Heart left ventricle (tissue), 16 donors: ENCODE data around the gene SLC23A2. TPM values are rescaled to one million over a fixed set of nuclear protein-coding genes. Genes with fewer than 3 reads are reported as not detected.

ENCODE experiments used
- ATAC-seq, 4 donors: fragments of 200-7000 bp; cut with Tn5 transposase; one replicate each; pipeline ENCODE4 v1.9.1; 2020 to 2022; ENCODE audit warnings: moderate library complexity in 4 of 4, mild to moderate bottlenecking in 3 of 4, moderate number of reproducible peaks in 1 of 4
- DNase-seq, 5 donors: peaks; one replicate each; pipeline ENCODE4 v3.0.0-alpha.2; 2020
- H3K27ac ChIP-seq, 12 donors: fragments of 200-600 bp; sonication (generic) in 4 of 12; one replicate each; pipeline versions ENCODE4 v1.5.0 to v1.8.0; 2016 to 2022; ENCODE audit warnings: mild to moderate bottlenecking in 2 of 12
- H3K27me3 ChIP-seq, 9 donors: fragments of 200-600 bp; sonication (generic) in 2 of 9; one replicate each; pipeline versions ENCODE4 v1.5.1 to v1.8.0; 2016 to 2022; ENCODE audit warnings: mild to moderate bottlenecking in 3 of 9
- H3K36me3 ChIP-seq, 9 donors: fragments of 200-600 bp; sonication (generic) in 2 of 9; one replicate each; pipeline versions ENCODE4 v1.5.0 to v1.8.0; 2018 to 2022; ENCODE audit warnings: mild to moderate bottlenecking in 2 of 9
- H3K4me1 ChIP-seq, 12 donors: fragments of 200-600 bp; sonication (generic) in 4 of 12; one replicate each; pipeline versions ENCODE4 v1.5.0 to v1.8.0; 2016 to 2022; ENCODE audit warnings: mild to moderate bottlenecking in 3 of 12
- H3K4me3 ChIP-seq, 12 donors: fragments of 200-600 bp; sonication (generic) in 4 of 12; one replicate each; pipeline versions ENCODE4 v1.5.0 to v1.8.0; 2017 to 2022; ENCODE audit warnings: mild to moderate bottlenecking in 9 of 12, moderate library complexity in 4 of 12
- H3K9me3 ChIP-seq, 12 donors: fragments of 200-600 bp; sonication (generic) in 4 of 12; one replicate each; pipeline versions ENCODE4 v1.5.0 to v1.8.0; 2016 to 2022; ENCODE audit warnings: mild to moderate bottlenecking in 1 of 12
- POLR2A ChIP-seq, 2 donors: fragments of 450-650 bp; IDR thresholded peaks; one replicate each; pipeline ENCODE4 v1.6.1; 2017; ENCODE audit warnings: antibody characterized with exemption in 2 of 2, mild to moderate bottlenecking in 2 of 2, moderate library complexity in 2 of 2
- WGBS, 4 donors: extraction: QIAGEN DNeasy Blood & Tissue Kit in 2 of 4; methylation state at CpG; one replicate each; pipeline versions ENCODE4 v1.1.5 to v1.1.7; 2013 to 2018; 5-methylcytosine and 5-hydroxymethylcytosine counted together
- intact Hi-C, 10 donors: fragments of 100-400 bp; cut with DNase I; formaldehyde crosslinking; loops; one replicate each; pipeline versions ENCODE4 v1.11.1 to v1.14.2; 2022
- polyA plus RNA-seq, 2 donors: library from polyadenylated mRNA; stranded (reverse); fragments of 200-250 nt; gene quantifications; one replicate each; pipeline ENCODE4 v1.2.3, GENCODE V29; 2013
- total RNA-seq, 9 donors: library from RNA; depleted of rRNA in 2 of 9; stranded (reverse); fragments of >200 nt in 2 of 9; fragmentation: NEBNext Ultra II Directional in 3 of 9; extraction: Animal tissue kit (Norgen Biotek cat#: 25700) in 3 of 9; gene quantifications; one replicate each; pipeline versions ENCODE4 v1.1.0 to v1.2.4, GENCODE V29; 2016 to 2023
- TF ChIP-seq, protein P1 (sequence below), 12 donors: fragments of 200-600 bp; sonication (generic) in 4 of 12; IDR thresholded peaks; one replicate each; pipeline versions ENCODE4 v1.5.0 to v1.8.0; 2018 to 2022; ENCODE audit warnings: antibody characterized with exemption in 12 of 12, mild to moderate bottlenecking in 5 of 12
- donor health status: ischemic (EF 13 %, LVEDD 7.1; RV severe dilation, severe dysfunction).
- donor health status: healthy with polysubstance abuse.
- donor health status: DM: no; HTN: yes; CAD: no.
- donor health status: DM: no; HTN: no; CAD: no.
- donor health status: ischemic (EF 25% LVEDD 6.9; RV normal size, moderate dysfunction).
- donor health status: ischemic (EF 25% LVEDD 5.7; RV mildly dilated, moderate dysfunction).
- donor health status: healthy.
- donor health status: DM: yes; HTN: yes; CAD: no.
- donor health status: ischemic (EF 35%, LVEDD 5.7; RV mildly dilated, moderate dysfunction).
- donor health status: nonischemic (EF 11% LVEDD 7.7; RV severe dilation, severe dysfunction).
- donor health status: DM: yes; HTN: yes; CAD: no.
- donor health status: PGD.
- donor health status: ischemic (EF 29% LVEDD 5.4; RV normal size, mild dysfunction).
- donor health status: nonischemic (EF 23%, LVEDD 6.1; RV moderate dilation, normal function).

Gene SLC23A2
- total and polyA plus RNA-seq, 11 donors = 3.0 to 18.7 (median 8.1) TPM

DNA sequence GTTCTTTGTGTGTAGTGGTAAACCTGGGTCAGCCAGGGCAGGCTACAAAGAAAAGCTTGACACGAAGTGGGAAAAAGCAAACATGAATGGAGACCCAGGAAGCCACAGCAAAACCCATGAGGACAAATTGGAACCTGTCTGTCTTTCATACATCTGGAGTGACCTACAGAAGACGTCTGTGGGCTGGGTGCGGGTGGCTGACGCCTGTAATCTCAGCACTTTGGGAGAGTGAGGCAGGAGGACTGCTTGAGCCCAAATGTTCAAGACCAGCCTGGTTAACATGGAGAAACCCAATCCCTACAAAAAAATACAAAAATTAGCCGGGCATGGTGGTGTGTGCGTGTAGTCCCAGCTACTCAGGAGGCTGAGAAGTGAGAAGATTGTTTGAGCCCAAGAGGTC lies 164.8 kb downstream of the SLC23A2 start:
- H3K27ac ChIP-seq = no peak overlapping the region

DNA sequence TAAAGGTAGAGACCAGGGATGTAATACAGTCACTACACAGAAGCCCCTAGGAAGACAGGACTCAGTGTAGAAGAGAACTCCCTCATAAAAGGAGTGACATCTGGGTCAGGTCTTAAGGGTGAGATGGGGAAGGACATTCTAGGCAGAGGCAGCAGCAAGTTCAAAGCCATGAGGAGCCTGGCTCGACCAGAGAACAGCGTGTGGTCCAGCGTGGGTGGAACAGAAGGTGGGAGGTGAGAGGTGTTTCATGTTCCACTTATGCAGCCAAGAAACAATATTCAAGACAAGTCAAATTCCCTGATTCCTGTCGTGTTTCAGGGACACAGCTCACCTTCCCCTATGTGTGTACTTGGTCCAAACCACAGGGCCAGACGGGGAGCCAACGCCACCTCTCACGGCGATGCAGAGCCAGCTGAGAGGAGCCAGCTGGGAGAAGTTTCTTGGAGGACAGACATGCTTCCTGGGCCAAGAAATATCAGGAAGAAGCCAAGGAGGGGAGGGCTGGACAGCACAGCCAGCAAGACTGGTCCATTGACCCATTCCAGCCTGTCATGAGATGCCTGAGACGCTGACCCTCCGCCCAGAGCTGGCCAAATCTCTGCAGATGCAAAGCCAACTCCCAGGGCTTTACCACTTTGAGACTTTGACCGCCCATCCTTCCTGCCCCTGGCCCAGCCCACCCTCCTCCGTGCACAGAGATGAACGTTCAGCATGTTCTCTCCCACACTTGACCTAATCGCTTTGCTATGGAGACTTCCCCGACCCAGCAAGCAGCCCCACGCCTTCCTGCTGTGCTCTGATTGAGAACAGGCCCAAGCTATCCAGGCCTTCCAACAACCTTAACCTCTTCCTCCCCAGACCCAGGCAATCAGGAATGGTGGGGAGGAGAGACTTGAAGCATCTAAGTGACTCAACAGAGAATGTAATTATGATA lies 165.8 kb downstream of the SLC23A2 start:
- Histone ChIP-seq H3K4me3 (no peak overlapping the region), H3K9me3 (peaks cover 0 to 6% (median 0%) of the 10 kb centered on the region in 12 donors), H3K27me3 (no peaks in the 10 kb centered on the region), H3K27ac (peak overlapping the region in 2 of 12 donors; percentile 26 to 34), H3K4me1 (peaks cover 0 to 26% (median 0%) of the 10 kb centered on the region in 12 donors), H3K36me3 (no peaks in the 10 kb centered on the region)
- intact Hi-C loops = no loop called here
- TF ChIP-seq POLR2A (IDR thresholded peaks at IDR 0.05) = no peak
- TF ChIP-seq, protein P1, sequence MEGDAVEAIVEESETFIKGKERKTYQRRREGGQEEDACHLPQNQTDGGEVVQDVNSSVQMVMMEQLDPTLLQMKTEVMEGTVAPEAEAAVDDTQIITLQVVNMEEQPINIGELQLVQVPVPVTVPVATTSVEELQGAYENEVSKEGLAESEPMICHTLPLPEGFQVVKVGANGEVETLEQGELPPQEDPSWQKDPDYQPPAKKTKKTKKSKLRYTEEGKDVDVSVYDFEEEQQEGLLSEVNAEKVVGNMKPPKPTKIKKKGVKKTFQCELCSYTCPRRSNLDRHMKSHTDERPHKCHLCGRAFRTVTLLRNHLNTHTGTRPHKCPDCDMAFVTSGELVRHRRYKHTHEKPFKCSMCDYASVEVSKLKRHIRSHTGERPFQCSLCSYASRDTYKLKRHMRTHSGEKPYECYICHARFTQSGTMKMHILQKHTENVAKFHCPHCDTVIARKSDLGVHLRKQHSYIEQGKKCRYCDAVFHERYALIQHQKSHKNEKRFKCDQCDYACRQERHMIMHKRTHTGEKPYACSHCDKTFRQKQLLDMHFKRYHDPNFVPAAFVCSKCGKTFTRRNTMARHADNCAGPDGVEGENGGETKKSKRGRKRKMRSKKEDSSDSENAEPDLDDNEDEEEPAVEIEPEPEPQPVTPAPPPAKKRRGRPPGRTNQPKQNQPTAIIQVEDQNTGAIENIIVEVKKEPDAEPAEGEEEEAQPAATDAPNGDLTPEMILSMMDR (IDR thresholded peaks at IDR 0.05) = no peak
- ATAC-seq (peak; percentile 89 to 95 (median 93)), DNase-seq (peak in 4 of 5 donors; percentile 58 to 69 (median 67))
- WGBS, 4 donors = 27 to 48% (median 29%) methylated on average over 16 of the region's 16 CpGs

More for the DNA sequence above, 164.8 kb downstream of the SLC23A2 start:
- no peak for ATAC-seq
- Histone ChIP-seq H3K27me3 (no peaks in the 10 kb centered on the region), H3K36me3 (no peaks in the 10 kb centered on the region), H3K4me3 (no peak overlapping the region), H3K4me1 (peaks cover 0 to 26% (median 0%) of the 10 kb centered on the region in 12 donors), H3K9me3 (peaks cover 0 to 7% (median 0%) of the 10 kb centered on the region in 12 donors)
- 81 to 85% (median 84%) methylated on average over 6 of the region's 6 CpGs for WGBS, 4 donors
- intact Hi-C loops = no loop called here
- DNase-seq = no peak
- no peak for TF ChIP-seq POLR2A (IDR thresholded peaks at IDR 0.05)
- TF ChIP-seq, protein P1 (IDR thresholded peaks at IDR 0.05) = no peak

DNA sequence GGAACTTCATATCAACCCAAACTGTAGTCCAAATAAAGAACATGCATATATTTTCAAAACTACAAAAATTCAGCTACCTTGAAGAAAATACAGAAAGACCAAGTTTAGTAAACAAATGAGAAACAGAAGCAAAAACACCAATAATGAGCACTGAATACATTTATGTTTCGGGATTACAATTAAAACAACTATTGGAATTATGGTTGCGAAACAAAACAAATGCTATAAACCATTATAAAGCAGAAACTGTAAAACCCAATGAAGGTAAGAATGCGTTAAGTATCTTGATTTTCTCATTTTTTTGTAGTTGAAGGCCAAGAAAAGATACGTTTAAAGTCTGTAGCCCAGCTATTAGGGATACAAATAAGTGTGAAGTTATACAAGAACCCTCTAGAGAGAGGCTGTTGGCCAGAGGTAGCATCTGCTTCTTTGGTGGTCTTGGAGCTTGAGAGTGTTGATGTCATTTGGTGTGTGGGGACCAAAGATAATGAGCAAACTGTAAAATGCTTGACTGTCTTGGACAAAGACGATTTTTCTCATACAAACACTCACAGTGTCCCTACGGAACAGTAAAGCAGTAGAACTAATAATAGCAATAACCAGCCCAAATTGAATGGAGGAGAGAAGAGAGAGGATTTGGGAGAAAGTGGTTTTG lies 168.1 kb downstream of the SLC23A2 start:
- ATAC-seq (peak in 1 of 4 donors; percentile 25), DNase-seq (no peak)
- intact Hi-C loops = no loop called here
- peaks cover 0 to 26% (median 4%) of the 10 kb centered on the region in 12 donors for H3K4me1 ChIP-seq
- TF ChIP-seq POLR2A (IDR thresholded peaks at IDR 0.05) = no peak
- TF ChIP-seq, protein P1 (IDR thresholded peaks at IDR 0.05) = no peak
- no peaks in the 10 kb centered on the region for H3K36me3 ChIP-seq
- H3K4me3 ChIP-seq = no peak overlapping the region
- peaks cover 0 to 6% (median 0%) of the 10 kb centered on the region in 12 donors for H3K9me3 ChIP-seq
- 67 to 82% (median 78%) methylated on average over 6 of the region's 6 CpGs for WGBS, 4 donors
- no peaks in the 10 kb centered on the region for H3K27me3 ChIP-seq
- H3K27ac ChIP-seq = no peak overlapping the region

DNA sequence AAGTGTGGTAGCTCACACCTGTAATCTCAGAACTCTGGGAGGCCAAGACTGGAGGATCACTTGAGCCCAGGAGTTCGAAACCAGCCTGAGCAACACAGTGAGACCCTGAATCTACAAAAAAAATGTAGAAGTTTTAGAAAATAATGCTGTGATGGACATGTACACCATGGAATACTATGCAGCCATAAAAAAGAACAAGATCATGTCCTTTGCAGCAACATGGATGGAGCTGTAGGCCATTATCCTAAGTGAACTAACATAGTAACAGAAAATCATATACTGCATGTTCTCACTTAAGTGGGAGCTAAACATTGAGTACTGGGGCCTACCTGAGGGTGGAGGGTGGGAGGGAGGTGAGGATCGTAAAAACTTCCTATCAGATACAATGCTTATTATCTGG lies 168.8 kb downstream of the SLC23A2 start:
- TF ChIP-seq POLR2A (IDR thresholded peaks at IDR 0.05) = no peak
- TF ChIP-seq, protein P1 (IDR thresholded peaks at IDR 0.05) = no peak
- no peak overlapping the region for H3K4me3 ChIP-seq
- H3K27ac ChIP-seq = no peak overlapping the region
- ATAC-seq (no peak), DNase-seq (no peak)
- 84 to 100% (median 95%) methylated on average over 2 of the region's 2 CpGs for WGBS, 4 donors
- no peaks in the 10 kb centered on the region for H3K36me3 ChIP-seq
- no peaks in the 10 kb centered on the region for H3K27me3 ChIP-seq
- H3K9me3 ChIP-seq = peaks cover 0 to 6% (median 0%) of the 10 kb centered on the region in 12 donors
- intact Hi-C loops = no loop called here
- H3K4me1 ChIP-seq = peaks cover 0 to 24% (median 4%) of the 10 kb centered on the region in 12 donors
